ENCODE measurements around the gene CER1. TPM values are rescaled to one million over a fixed set of nuclear protein-coding genes. Genes with fewer than 3 reads are reported as not detected.

CER1 gene
- polyA plus RNA-seq, 1 experiment = not detected

DNA sequence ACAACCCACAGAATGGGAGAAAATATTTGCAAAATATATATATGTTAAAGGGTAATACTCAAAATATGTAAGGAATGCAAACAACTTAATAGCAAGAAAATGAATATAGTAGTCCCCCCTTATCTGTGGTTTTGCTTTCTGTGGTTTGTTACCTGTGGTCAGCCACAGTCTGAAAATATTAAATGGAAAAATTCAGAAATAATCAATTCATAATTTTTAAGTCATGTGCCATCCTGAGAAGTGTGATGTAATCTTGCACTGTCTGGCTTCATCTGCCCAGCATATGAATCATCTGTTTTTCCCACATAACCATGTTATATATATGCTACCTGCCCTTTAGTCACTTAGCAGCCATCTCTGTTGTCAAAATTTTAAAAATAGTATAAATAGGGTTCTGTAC, 11.7 kb downstream of the CER1 start:
- ChIA-PET POLR2A (no interaction called here), CTCF (no interaction called here)
- no peak overlapping the region for H3K4me3 ChIP-seq (ENCODE audit: low read depth, low read length)
- no peaks in the 10 kb centered on the region for H3K9me3 ChIP-seq (ENCODE audit: control insufficient read depth, insufficient read depth, low read length)
- no peak overlapping the region for H3K27ac ChIP-seq (ENCODE audit: low read depth, low read length)
- TF ChIP-seq, protein P1, sequence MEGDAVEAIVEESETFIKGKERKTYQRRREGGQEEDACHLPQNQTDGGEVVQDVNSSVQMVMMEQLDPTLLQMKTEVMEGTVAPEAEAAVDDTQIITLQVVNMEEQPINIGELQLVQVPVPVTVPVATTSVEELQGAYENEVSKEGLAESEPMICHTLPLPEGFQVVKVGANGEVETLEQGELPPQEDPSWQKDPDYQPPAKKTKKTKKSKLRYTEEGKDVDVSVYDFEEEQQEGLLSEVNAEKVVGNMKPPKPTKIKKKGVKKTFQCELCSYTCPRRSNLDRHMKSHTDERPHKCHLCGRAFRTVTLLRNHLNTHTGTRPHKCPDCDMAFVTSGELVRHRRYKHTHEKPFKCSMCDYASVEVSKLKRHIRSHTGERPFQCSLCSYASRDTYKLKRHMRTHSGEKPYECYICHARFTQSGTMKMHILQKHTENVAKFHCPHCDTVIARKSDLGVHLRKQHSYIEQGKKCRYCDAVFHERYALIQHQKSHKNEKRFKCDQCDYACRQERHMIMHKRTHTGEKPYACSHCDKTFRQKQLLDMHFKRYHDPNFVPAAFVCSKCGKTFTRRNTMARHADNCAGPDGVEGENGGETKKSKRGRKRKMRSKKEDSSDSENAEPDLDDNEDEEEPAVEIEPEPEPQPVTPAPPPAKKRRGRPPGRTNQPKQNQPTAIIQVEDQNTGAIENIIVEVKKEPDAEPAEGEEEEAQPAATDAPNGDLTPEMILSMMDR (IDR thresholded peaks at IDR 0.05; ENCODE audit: low read depth, low read length) = no peak
- DNase-seq (ENCODE audit: low read depth, low spot score) = no peak
- no peaks in the 10 kb centered on the region for H3K27me3 ChIP-seq (ENCODE audit: control insufficient read depth, insufficient read depth, low read length)

DNA sequence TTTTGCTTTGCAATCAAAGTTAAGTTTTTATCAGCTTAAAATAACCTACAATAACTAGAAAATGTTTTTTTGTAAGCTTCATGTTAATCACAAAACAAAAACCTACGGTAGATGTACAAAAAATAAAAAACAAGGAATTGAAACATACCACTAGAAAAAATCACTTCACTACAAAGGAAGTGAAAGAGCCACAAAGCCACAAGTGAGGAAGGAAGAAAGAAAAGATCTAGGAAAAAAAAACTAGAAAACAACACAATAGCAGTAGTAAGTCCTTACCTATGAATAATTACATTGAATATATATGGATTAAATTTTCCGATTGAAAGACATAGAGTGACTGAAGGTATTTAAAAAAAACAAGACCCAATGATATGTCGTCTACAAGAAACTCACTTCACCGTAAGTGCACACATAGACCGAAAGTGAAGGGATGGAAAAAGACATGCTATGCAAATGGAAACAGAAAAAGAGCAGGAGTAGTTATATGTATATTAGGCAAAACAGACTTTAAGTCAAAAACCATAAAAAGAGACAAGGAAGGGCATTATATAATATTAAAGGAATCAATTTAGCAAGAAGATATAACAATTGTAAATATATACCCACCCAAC, 15.9 kb downstream of the CER1 start:
- no peak overlapping the region for H3K4me3 ChIP-seq (ENCODE audit: low read depth, low read length)
- POLR2A ChIA-PET = no interaction called here
- TF ChIP-seq, protein P1 (IDR thresholded peaks at IDR 0.05; ENCODE audit: low read depth, low read length) = no peak
- H3K27ac ChIP-seq (ENCODE audit: low read depth, low read length) = no peak overlapping the region
- no peaks in the 10 kb centered on the region for H3K27me3 ChIP-seq (ENCODE audit: control insufficient read depth, insufficient read depth, low read length)
- no peak for DNase-seq (ENCODE audit: low read depth, low spot score)
- CTCF ChIA-PET = no interaction called here
- H3K9me3 ChIP-seq (ENCODE audit: control insufficient read depth, insufficient read depth, low read length) = peaks cover 3% of the 10 kb centered on the region

DNA sequence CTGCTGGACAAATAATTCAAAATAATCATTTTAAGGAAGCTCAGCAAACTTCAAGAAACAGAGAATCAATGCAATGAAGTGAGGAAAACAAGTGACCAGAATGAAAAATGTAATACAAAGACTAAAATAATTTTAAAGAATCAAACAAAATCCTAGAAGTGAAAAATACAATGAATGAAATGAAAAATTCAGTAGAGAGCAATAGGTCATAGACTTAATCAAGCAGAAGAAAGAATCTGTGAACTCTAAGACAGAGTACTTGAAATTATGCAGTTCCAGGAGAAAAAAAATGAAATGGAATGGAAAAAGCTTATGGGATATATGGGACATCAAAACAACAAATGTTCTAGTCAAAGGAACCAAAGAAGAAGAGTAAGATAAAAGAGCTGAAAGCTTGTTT, 17.5 kb downstream of the CER1 start:
- Histone ChIP-seq H3K9me3 (ENCODE audit: control insufficient read depth, insufficient read depth, low read length) (peaks cover 3% of the 10 kb centered on the region), H3K4me3 (ENCODE audit: low read depth, low read length) (no peak overlapping the region), H3K27me3 (ENCODE audit: control insufficient read depth, insufficient read depth, low read length) (peaks cover 4% of the 10 kb centered on the region), H3K27ac (ENCODE audit: low read depth, low read length) (no peak overlapping the region)
- TF ChIP-seq, protein P1 (IDR thresholded peaks at IDR 0.05; ENCODE audit: low read depth, low read length) = no peak
- POLR2A ChIA-PET = no interaction called here
- no peak for DNase-seq (ENCODE audit: low read depth, low spot score)
- CTCF ChIA-PET = interaction anchor here (1.2 to 1.6 kb wide), 2 partner anchors 43 to 64 kb away, joined by 4 to 5 read pairs; no protein-coding TSS in a partner anchor

DNA sequence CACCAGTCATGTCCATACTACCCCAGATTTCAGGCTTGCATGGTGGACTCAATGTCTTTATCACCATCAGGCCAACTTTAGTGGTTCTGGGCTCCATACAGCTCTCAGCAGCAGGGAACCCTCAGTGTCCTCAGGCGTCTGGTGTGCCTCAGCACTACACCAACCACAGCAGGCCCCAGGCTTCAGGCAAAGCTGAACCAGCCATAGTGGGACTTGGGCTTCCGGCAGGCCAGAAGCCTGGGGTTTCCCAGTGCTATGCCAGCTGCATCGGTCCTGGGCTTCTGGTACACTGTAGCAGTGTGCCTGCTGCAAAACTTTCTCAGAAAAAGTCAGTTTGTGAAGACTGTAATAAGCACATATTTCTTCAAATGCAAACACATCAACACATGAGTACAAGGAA, 18.3 kb downstream of the CER1 start:
- POLR2A ChIA-PET = no interaction called here
- Histone ChIP-seq H3K4me3 (ENCODE audit: low read depth, low read length) (no peak overlapping the region), H3K27ac (ENCODE audit: low read depth, low read length) (no peak overlapping the region), H3K9me3 (ENCODE audit: control insufficient read depth, insufficient read depth, low read length) (peaks cover 3% of the 10 kb centered on the region), H3K27me3 (ENCODE audit: control insufficient read depth, insufficient read depth, low read length) (peaks cover 4% of the 10 kb centered on the region)
- TF ChIP-seq, protein P1 (IDR thresholded peaks at IDR 0.05; ENCODE audit: low read depth, low read length) = no peak
- DNase-seq (ENCODE audit: low read depth, low spot score) = no peak
- CTCF ChIA-PET = interaction anchor here (0.6 to 1.6 kb wide), 2 partner anchors 65 to 343 kb away, joined by 3 to 4 read pairs; no protein-coding TSS in a partner anchor

DNA sequence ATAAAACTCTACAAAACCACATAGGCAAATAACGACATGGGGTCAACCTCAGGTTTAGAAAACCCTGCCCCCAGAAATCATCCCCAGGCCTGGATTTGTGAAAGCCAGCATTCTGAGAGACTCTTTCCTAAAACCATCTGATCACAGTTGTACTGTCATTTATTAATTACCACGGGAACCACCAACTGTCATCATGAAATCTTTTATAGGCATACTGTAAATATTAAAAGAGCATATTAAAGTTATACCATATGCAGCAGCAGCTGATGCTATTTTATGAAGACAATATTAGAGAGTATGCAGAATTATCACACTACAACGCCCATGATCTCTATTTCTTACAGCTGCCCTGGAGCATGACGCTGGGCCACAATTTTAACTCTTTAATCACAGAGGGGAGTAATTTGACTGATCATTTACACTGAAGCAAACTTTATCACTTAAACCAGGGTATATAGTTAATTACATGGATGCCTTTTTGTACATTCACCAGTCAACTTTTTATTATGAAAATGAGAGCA, 20.3 kb downstream of the CER1 start:
- Histone ChIP-seq H3K27me3 (ENCODE audit: control insufficient read depth, insufficient read depth, low read length) (peaks cover 4% of the 10 kb centered on the region), H3K27ac (ENCODE audit: low read depth, low read length) (no peak overlapping the region), H3K9me3 (ENCODE audit: control insufficient read depth, insufficient read depth, low read length) (peaks cover 3% of the 10 kb centered on the region), H3K4me3 (ENCODE audit: low read depth, low read length) (no peak overlapping the region)
- CTCF ChIA-PET = no interaction called here
- POLR2A ChIA-PET = no interaction called here
- TF ChIP-seq, protein P1 (IDR thresholded peaks at IDR 0.05; ENCODE audit: low read depth, low read length) = no peak
- DNase-seq (ENCODE audit: low read depth, low spot score) = no peak
